Right cardiac atrium (tissue), 5 donors: ENCODE results near the gene GPC5. TPM values are rescaled to one million over a fixed set of nuclear protein-coding genes. Genes with fewer than 3 reads are reported as not detected.
A peak's percentile ranks its signal among the peaks of the same experiment; 100 is the strongest.

Experiments
- ATAC-seq, 2 donors: fragments of 200-7000 bp; cut with Tn5 transposase; one replicate each; pipeline versions ENCODE4 v1.8.0 to v1.9.1; 2020; ENCODE audit warnings: moderate library complexity in 2 of 2, mild to moderate bottlenecking in 1 of 2
- DNase-seq, 3 donors: peaks; one replicate each; pipeline ENCODE4 v3.0.0-alpha.2; 2020
- H3K27ac ChIP-seq: one replicate; pipeline ENCODE4 v1.5.1; 2013; ENCODE audit warnings: mild to moderate bottlenecking, low read length, control low read depth, moderate library complexity
- H3K27me3 ChIP-seq: one replicate; pipeline ENCODE4 v1.6.1; 2013; ENCODE audit not compliant: control insufficient read depth, insufficient read depth
- H3K4me1 ChIP-seq: one replicate; pipeline ENCODE4 v1.6.1; 2013; ENCODE audit warnings: low read length; ENCODE audit not compliant: control insufficient read depth, insufficient read depth
- H3K4me3 ChIP-seq: one replicate; pipeline ENCODE4 v1.5.1; 2013; ENCODE audit warnings: low read length, control low read depth
- H3K9me3 ChIP-seq: one replicate; pipeline ENCODE4 v1.6.1; 2013; ENCODE audit warnings: low read length; ENCODE audit not compliant: control insufficient read depth
- WGBS: extraction: QIAGEN DNeasy Blood & Tissue Kit; methylation state at CpG from one replicate; pipeline ENCODE4 v1.1.7; 2013; 5-methylcytosine and 5-hydroxymethylcytosine counted together
- intact Hi-C, 4 donors: fragments of 100-400 bp; cut with DNase I; formaldehyde crosslinking; loops; one replicate each; pipeline versions ENCODE4 v1.11.0 to v1.14.0; 2022 to 2023
- polyA plus RNA-seq: library from polyadenylated mRNA; stranded (reverse); fragments of 200-250 nt; gene quantifications from one replicate; pipeline ENCODE4 v1.2.3, GENCODE V29; 2013
- total RNA-seq, 4 donors: library from RNA; stranded (reverse); fragmentation: NEBNext Ultra II Directional; extraction: Animal tissue kit (Norgen Biotek cat#: 25700); gene quantifications; one replicate each; pipeline ENCODE4 v1.2.1, GENCODE V29; 2021
- donor health status: healthy with polysubstance abuse.
- donor health status: DM: no; HTN: yes; CAD: no.
- donor health status: DM: no; HTN: no; CAD: no.
- donor health status: DM: no; HTN: yes; CAD: no; lungs with severe emphysema.
- donor health status: DM: yes; HTN: yes; CAD: no.

The GPC5 gene
- total and polyA plus RNA-seq, 5 donors, result 0.99 to 4.3 (median 2.6) TPM

DNA sequence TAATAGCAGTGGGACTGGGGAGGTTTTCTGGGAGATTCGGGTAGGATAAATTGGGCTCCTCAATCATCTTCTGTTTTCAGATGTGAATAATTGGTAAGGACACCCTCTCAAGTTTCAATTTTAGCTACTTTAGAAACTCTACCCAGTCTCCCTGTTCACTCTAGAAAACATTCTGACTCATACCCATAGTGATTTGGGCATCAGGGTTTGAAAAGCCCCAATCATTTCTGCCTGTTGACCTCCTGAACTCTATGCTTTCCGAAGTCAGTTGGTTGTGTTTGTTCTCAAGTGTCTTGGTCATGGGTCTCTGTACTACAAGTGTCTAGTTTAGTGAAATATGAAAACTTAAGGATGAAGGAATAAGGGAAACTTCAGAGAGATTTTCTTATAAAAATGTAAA is 916.8 kb downstream of the GPC5 start:
- WGBS, result 74% methylated on average over 2 of the region's 2 CpGs

DNA sequence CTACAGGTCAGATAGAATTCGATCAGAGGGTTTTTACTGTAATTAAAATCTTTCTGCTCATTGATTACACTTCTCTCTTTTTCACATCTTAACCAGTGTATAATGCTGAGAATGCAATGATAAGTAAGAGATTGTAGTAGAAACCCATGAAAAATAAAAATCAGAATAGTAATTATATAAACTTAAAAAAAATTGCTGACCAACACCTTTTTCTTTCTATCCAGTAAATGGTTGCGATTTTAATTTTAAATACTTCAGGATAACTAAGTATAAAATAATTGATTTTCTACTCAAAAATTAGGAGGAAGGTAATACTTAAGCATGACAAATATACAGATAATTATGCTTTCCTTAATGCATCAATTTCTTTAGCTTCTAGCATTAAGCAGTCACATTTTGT is 917.6 kb downstream of the GPC5 start:
- 88% methylated on average over 2 of the region's 2 CpGs for WGBS
- Histone ChIP-seq H3K27me3 (no peaks in the 10 kb centered on the region), H3K4me3 (no peak overlapping the region), H3K27ac (no peak overlapping the region), H3K4me1 (no peaks in the 10 kb centered on the region), H3K9me3 (no peaks in the 10 kb centered on the region)
- DNase-seq (no peak), ATAC-seq (no peak)
- intact Hi-C loops, result no loop called here

More for the DNA sequence above, 916.8 kb downstream of the GPC5 start:
- ATAC-seq (no peak), DNase-seq (no peak)
- no peak overlapping the region for H3K4me3 ChIP-seq
- H3K9me3 ChIP-seq, result no peaks in the 10 kb centered on the region
- no peak overlapping the region for H3K27ac ChIP-seq
- intact Hi-C loops, result no loop called here
- no peaks in the 10 kb centered on the region for H3K4me1 ChIP-seq
- H3K27me3 ChIP-seq, result no peaks in the 10 kb centered on the region

DNA sequence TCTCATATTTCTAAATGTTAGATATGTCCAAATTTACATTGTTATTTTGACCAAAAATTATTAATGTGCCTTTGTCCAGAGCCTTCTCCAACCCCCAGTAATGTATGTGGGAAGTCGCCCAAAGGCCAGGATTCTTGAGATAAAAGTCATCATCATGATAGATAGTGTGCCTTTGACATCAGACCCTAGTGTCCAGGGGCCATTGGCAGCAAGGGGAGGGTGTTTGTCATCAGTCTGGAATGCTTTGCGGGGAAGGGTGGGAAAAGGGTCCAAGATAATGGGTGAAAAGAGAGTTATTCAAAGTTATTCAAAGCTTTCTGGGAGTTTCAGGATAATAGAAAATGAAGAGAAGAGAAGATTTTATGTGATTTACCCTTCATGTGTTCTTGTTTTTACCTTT is 918.6 kb downstream of the GPC5 start:
- Histone ChIP-seq H3K4me1 (no peaks in the 10 kb centered on the region), H3K4me3 (no peak overlapping the region), H3K27me3 (no peaks in the 10 kb centered on the region), H3K9me3 (no peaks in the 10 kb centered on the region), H3K27ac (no peak overlapping the region)
- DNase-seq, result no peak
- no peak for ATAC-seq
- 23% methylated on average over 2 of the region's 2 CpGs for WGBS
- intact Hi-C loops, result no loop called here

DNA sequence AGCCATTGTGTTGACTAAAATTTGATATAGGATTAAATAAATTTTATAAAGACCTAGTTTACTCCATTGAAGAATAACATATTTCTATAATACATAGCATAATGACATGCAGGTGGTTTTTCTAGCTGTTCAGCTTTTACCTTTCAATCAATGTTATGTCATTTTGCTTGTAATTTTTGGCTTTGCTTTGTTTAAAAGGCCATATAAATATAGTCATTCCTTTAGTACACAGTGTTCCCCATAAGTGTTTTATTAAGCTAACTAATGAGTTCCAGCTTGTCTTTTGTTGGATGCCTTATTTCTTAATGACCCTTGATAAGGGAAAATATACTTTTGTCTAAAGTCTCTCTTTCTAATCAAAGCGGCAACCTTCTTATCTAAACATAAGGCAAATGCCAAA is 921.9 kb downstream of the GPC5 start:
- Histone ChIP-seq H3K4me1 (no peaks in the 10 kb centered on the region), H3K27ac (no peak overlapping the region), H3K9me3 (no peaks in the 10 kb centered on the region), H3K4me3 (no peak overlapping the region), H3K27me3 (no peaks in the 10 kb centered on the region)
- 51% methylated on average over 1 of the region's 1 CpG for WGBS
- ATAC-seq (no peak), DNase-seq (no peak)
- intact Hi-C loops, result no loop called here

- DNase-seq (no peak), ATAC-seq (no peak)
- intact Hi-C loops, result no loop called here
- Histone ChIP-seq H3K9me3 (no peaks in the 10 kb centered on the region), H3K27ac (no peak overlapping the region), H3K27me3 (no peaks in the 10 kb centered on the region), H3K4me1 (no peaks in the 10 kb centered on the region), H3K4me3 (no peak overlapping the region)
- 62% methylated on average over 5 of the region's 5 CpGs for WGBS
These were observed 922.8 kb downstream of the GPC5 start for GRCh38 chr13:92321174-92321573.

- Histone ChIP-seq H3K27me3 (no peaks in the 10 kb centered on the region), H3K9me3 (no peaks in the 10 kb centered on the region), H3K4me1 (no peaks in the 10 kb centered on the region), H3K27ac (no peak overlapping the region), H3K4me3 (no peak overlapping the region)
- 43% methylated on average over 1 of the region's 1 CpG for WGBS
- DNase-seq, result no peak
- no peak for ATAC-seq
- intact Hi-C loops, result no loop called here
These were observed 947.2 kb downstream of the GPC5 start for GRCh38 chr13:92345627-92346026.

DNA sequence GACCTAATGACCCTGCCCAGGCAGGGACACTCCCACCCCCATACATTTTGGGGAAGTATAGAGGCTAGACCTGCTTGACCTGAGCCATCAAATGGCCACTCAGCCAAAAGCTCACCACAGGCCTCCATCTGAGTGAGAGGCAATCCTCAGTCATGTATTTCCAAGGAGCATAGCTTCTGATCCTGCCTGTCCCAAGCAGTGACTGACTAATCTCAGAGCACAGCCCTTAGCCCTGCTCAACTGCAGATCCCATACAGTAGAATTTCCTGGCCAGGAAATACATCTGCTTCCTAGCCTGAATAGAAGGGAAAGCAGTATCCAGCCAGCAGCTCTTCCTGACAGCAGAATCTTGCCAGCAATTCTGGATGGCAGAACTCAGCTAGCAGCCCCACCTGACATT is 947.6 kb downstream of the GPC5 start:
- no peak overlapping the region for H3K4me3 ChIP-seq
- ATAC-seq (no peak), DNase-seq (no peak)
- no peaks in the 10 kb centered on the region for H3K9me3 ChIP-seq
- no peaks in the 10 kb centered on the region for H3K27me3 ChIP-seq
- H3K4me1 ChIP-seq, result no peaks in the 10 kb centered on the region
- H3K27ac ChIP-seq, result no peak overlapping the region
- intact Hi-C loops, result no loop called here

DNA sequence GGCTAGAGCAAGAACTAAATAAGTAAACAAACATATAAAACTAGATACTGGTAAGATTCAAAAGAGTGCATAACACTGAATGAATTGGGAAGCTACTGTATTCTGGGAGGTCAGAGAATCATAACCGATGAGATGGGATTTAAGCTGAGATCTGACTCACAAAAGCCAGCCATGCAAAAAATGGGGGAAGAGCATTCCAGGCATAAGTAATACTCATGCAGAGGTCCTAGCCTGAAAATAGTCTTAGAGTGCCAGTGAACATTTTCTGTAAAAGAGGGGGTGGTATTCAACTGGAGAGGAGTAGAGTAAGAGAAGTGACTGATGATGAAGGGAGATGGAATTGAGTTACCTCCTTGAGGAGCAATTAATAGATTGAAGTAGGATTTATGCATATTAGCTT is 956.2 kb downstream of the GPC5 start:
- Histone ChIP-seq H3K4me3 (no peak overlapping the region), H3K9me3 (no peaks in the 10 kb centered on the region), H3K27me3 (no peaks in the 10 kb centered on the region), H3K4me1 (no peaks in the 10 kb centered on the region), H3K27ac (no peak overlapping the region)
- intact Hi-C loops, result no loop called here
- no peak for DNase-seq
- ATAC-seq, result no peak
- WGBS, result 85% methylated on average over 1 of the region's 1 CpG

DNA sequence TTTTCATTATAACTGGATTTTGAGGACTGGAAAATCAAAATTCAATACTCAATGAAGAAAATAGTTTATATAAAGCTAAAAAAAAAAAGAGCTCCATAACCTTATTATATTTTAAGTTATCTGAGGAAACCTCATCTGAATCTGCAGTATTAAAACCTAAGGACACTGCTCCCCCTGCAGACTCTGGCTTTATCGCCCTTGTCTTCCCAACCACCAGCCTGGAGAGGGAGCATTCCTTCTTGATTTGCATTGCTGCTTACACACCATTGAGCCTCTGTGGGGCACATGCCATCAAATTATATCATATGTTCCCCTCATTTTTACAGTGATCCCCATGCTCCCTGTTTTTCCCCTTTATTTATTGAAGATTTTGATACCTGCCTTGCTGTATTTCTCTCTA is 956.8 kb downstream of the GPC5 start:
- Histone ChIP-seq H3K27me3 (no peaks in the 10 kb centered on the region), H3K27ac (no peak overlapping the region), H3K9me3 (no peaks in the 10 kb centered on the region), H3K4me1 (no peaks in the 10 kb centered on the region), H3K4me3 (no peak overlapping the region)
- peak in 1 of 2 donors; percentile 48 for ATAC-seq
- intact Hi-C loops, result no loop called here
- DNase-seq, result peak in 1 of 3 donors; percentile 33
- 56% methylated on average over 1 of the region's 1 CpG for WGBS

GRCh38 chr13:92362717-92363116 is 964.3 kb downstream of the GPC5 start:
- Histone ChIP-seq H3K9me3 (no peaks in the 10 kb centered on the region), H3K4me3 (no peak overlapping the region), H3K4me1 (no peaks in the 10 kb centered on the region), H3K27me3 (no peaks in the 10 kb centered on the region), H3K27ac (no peak overlapping the region)
- WGBS, result 16% methylated on average over 2 of the region's 2 CpGs
- intact Hi-C loops, result no loop called here
- DNase-seq (no peak), ATAC-seq (no peak)

DNA sequence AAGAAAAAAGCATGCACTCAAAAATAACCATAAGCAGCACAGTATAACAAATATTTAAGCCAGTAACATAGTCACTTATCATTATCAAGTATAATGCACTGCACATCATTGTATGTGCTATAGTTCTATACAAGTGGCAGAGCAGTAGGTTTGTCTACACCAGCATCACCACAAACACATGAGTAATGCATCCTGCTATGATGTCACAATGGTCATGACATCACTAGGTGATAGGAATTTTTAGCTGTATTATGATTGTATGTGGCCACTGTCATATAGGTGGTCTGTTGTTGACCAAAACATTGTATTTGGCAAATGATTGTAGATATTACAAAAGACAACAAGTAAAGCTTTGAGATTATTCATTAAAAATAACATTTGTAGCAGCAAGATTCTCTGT is 967.5 kb downstream of the GPC5 start:
- ATAC-seq (no peak), DNase-seq (no peak)
- Histone ChIP-seq H3K27ac (no peak overlapping the region), H3K27me3 (no peaks in the 10 kb centered on the region), H3K4me1 (no peaks in the 10 kb centered on the region), H3K4me3 (no peak overlapping the region), H3K9me3 (no peaks in the 10 kb centered on the region)
- intact Hi-C loops, result no loop called here

DNA sequence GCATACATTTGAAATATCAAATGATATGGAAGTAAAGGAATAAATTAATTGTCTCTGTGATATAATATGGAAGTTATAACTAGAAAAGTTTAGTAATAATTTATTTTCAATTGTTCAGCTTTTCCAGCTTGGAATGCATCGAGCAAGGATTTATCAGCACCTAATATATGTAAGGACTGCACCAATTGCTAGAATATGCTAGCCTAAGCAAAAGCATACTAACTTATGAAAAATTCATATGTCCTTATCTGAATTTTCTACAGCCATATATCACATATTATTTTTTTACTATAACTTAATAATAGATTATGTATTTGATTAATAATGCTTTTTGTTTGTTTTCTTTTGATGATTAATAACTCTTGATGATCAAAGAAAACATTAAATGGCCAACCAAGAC is 979.0 kb downstream of the GPC5 start:
- Histone ChIP-seq H3K27ac (no peak overlapping the region), H3K27me3 (no peaks in the 10 kb centered on the region), H3K4me3 (no peak overlapping the region), H3K4me1 (no peaks in the 10 kb centered on the region), H3K9me3 (no peaks in the 10 kb centered on the region)
- whole genome bisulfite sequencing, result 86% methylated on average over 1 of the region's 1 CpG
- intact Hi-C loops, result no loop called here
- ATAC-seq, result no peak
- DNase-seq, result no peak
